Smooth muscle cell (in vitro differentiated cells): ENCODE measurements around the gene AK2. TPM values are rescaled to one million over a fixed set of nuclear protein-coding genes. Genes with fewer than 3 reads are reported as not detected.

Experiments used
- DNase-seq: peaks from one replicate; lab custom pipeline; 2025; ENCODE audit not compliant: unreplicated experiment; lab: John Stamatoyannopoulos, UW
- H2AFZ ChIP-seq: fragments of 200-600 bp; sonication (generic); 2 replicates; pipeline ENCODE4 v1.6.0; 2016; ENCODE audit warnings: antibody characterized with exemption, low read depth, mild to moderate bottlenecking
- H3F3A ChIP-seq: fragments of 200-600 bp; sonication (generic); 2 replicates; pipeline ENCODE4 v1.6.0; 2017; ENCODE audit warnings: antibody characterized with exemption, low read depth
- H3K27ac ChIP-seq: fragments of 200-600 bp; sonication (generic); 2 replicates; pipeline ENCODE4 v1.5.1; 2016; ENCODE audit warnings: low read depth, mild to moderate bottlenecking
- H3K27me3 ChIP-seq: fragments of 200-600 bp; sonication (generic); 2 replicates; pipeline ENCODE4 v1.6.1; 2016; ENCODE audit warnings: low read depth, mild to moderate bottlenecking
- H3K36me3 ChIP-seq: fragments of 200-600 bp; sonication (generic); 2 replicates; pipeline ENCODE4 v1.5.1; 2016; ENCODE audit warnings: low read depth
- H3K4me1 ChIP-seq: fragments of 200-600 bp; sonication (generic); 2 replicates; pipeline ENCODE4 v1.5.1; 2016; ENCODE audit warnings: low read depth
- H3K4me2 ChIP-seq: fragments of 200-600 bp; sonication (generic); 2 replicates; pipeline ENCODE4 v1.6.0; 2016; ENCODE audit warnings: mild to moderate bottlenecking
- H3K4me3 ChIP-seq: fragments of 200-600 bp; sonication (generic); 2 replicates; pipeline ENCODE4 v1.5.1; 2016; ENCODE audit warnings: mild to moderate bottlenecking
- H3K79me2 ChIP-seq: fragments of 200-600 bp; sonication (generic); 2 replicates; pipeline ENCODE4 v1.6.0; 2016; ENCODE audit warnings: low read depth, mild to moderate bottlenecking
- H3K9ac ChIP-seq: fragments of 200-600 bp; sonication (generic); 2 replicates; pipeline ENCODE4 v1.6.0; 2016; ENCODE audit warnings: low read depth
- H3K9me3 ChIP-seq: fragments of 200-600 bp; sonication (generic); replicated peaks from 2 replicates; pipeline ENCODE4 v1.5.1; 2016; ENCODE audit warnings: low read depth
- H4K20me1 ChIP-seq: fragments of 200-600 bp; sonication (generic); 2 replicates; pipeline ENCODE4 v1.6.0; 2016; ENCODE audit warnings: low read depth
- CTCF ChIP-seq: fragments of 200-600 bp; sonication (generic); IDR thresholded peaks from 2 replicates; pipeline ENCODE4 v1.5.1; 2017; ENCODE audit warnings: borderline replicate concordance, mild to moderate bottlenecking, antibody characterized with exemption; ENCODE audit not compliant: insufficient read depth, poor library complexity, severe bottlenecking
- WGBS: methylation state at CpG from one replicate; pipeline ENCODE4 v1.1.7; 2016; ENCODE audit warnings: low lambda C conversion rate; 5-methylcytosine and 5-hydroxymethylcytosine counted together
- polyA plus RNA-seq: library from polyadenylated mRNA; unstranded; fragments of >200 nt; fragmentation: Nextera tagmentation; extraction: Ambion mirVana; gene quantifications from 2 replicates; pipeline ENCODE4 v1.2.1, GENCODE V29; 2016
- total RNA-seq: library from RNA; depleted of rRNA; stranded (reverse); fragments of >200 nt; gene quantifications from 2 replicates; pipeline ENCODE4 v1.2.3, GENCODE V29; 2014

Gene AK2
- total and polyA plus RNA-seq, 2 experiments from 2014 or later, result 89.8 to 121 TPM

- no peaks in the 10 kb centered on the region for H3K36me3 ChIP-seq
- no peaks in the 10 kb centered on the region for H3K79me2 ChIP-seq
- H3K4me2 ChIP-seq, result peak overlapping the region; percentile 49
- no peak overlapping the region for H3K4me3 ChIP-seq
- H3K27ac ChIP-seq, result peak overlapping the region; percentile 71
- H3K9ac ChIP-seq, result no peak overlapping the region
- TF ChIP-seq CTCF, result no peak
- H3F3A ChIP-seq, result no peaks in the 10 kb centered on the region
- H3K4me1 ChIP-seq, result peaks cover 3% of the 10 kb centered on the region
- no peaks in the 10 kb centered on the region for H4K20me1 ChIP-seq
- H2AFZ ChIP-seq, result no peak overlapping the region
- WGBS, result 67% methylated on average over 7 of the region's 7 CpGs
- H3K9me3 ChIP-seq, result no peaks in the 10 kb centered on the region
- DNase-seq, result peak; percentile 20
- H3K27me3 ChIP-seq, result no peaks in the 10 kb centered on the region
Measured at GRCh38 chr1:32992489-32993323, 44.0 kb downstream of the AK2 start.

DNA sequence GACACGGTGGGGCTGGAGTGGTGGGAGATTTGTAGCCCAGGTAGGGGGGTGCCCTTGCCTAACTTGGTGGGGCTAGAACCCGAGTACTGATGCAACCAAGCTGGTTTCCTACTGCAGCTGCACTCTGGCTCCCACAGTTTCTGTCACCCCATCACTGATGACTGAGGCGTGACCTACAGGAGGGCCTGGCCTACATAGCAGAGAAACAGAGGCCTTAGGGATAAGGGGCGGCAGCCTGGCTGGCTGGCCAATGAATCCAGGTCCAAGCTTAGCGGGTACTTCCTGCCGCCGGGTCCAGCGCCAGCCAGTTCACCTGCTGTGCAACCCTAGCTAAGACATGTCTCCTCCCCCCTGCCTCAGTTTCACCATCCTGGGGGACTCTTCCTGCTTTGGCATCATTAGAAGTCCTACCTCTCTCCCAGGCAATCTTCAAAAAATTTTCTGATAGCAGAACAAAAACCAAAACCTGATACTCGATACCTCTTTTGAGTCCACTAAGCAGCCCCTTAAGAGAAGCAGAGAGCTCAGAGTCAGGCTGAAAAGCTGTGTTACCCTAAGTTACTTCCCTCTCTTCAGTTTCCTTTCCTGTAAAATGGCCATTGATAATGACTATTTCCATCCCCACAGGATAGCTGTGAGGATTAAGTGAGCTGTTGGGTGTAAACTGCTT lies 44.7 kb downstream of the AK2 start:
- H3K27ac ChIP-seq, result peak overlapping the region; percentile 48
- H3F3A ChIP-seq, result no peaks in the 10 kb centered on the region
- H3K4me2 ChIP-seq, result peak overlapping the region; percentile 49
- no peak for DNase-seq
- H3K9me3 ChIP-seq, result no peaks in the 10 kb centered on the region
- no peaks in the 10 kb centered on the region for H3K79me2 ChIP-seq
- H3K27me3 ChIP-seq, result no peaks in the 10 kb centered on the region
- peaks cover 3% of the 10 kb centered on the region for H3K4me1 ChIP-seq
- no peak overlapping the region for H3K4me3 ChIP-seq
- 89% methylated on average over 9 of the region's 9 CpGs for WGBS
- no peak overlapping the region for H2AFZ ChIP-seq
- no peaks in the 10 kb centered on the region for H3K36me3 ChIP-seq
- no peaks in the 10 kb centered on the region for H4K20me1 ChIP-seq
- H3K9ac ChIP-seq, result no peak overlapping the region
- TF ChIP-seq CTCF, result no peak

DNA sequence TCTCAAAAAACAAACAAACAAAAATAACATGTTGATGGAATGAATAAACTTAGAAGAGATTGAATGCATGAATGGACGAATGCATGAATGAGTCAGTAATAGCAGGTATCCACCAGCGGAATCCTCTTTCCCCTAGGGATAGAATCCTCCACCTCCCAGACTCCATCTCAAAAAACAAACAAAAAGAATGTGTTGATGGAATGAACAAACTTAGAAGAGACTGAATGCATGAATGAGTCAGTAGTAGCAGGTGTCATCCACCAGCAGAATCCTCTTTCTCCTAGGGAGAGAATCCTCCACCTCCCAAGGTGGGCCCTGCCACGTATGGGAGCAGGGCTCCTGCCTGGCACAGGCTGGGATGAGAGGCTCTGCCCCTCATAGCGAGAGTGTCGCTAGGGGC lies 45.3 kb downstream of the AK2 start:
- no peak overlapping the region for H3K4me3 ChIP-seq
- no peak overlapping the region for H3K9ac ChIP-seq
- WGBS, result 81% methylated on average over 5 of the region's 5 CpGs
- H3K36me3 ChIP-seq, result no peaks in the 10 kb centered on the region
- no peak overlapping the region for H2AFZ ChIP-seq
- H3K4me2 ChIP-seq, result no peak overlapping the region
- H3F3A ChIP-seq, result no peaks in the 10 kb centered on the region
- DNase-seq, result no peak
- TF ChIP-seq CTCF, result no peak
- no peaks in the 10 kb centered on the region for H3K79me2 ChIP-seq
- H3K27ac ChIP-seq, result peak overlapping the region; percentile 48
- H4K20me1 ChIP-seq, result no peaks in the 10 kb centered on the region
- no peaks in the 10 kb centered on the region for H3K27me3 ChIP-seq
- H3K4me1 ChIP-seq, result peaks cover 3% of the 10 kb centered on the region
- no peaks in the 10 kb centered on the region for H3K9me3 ChIP-seq

DNA sequence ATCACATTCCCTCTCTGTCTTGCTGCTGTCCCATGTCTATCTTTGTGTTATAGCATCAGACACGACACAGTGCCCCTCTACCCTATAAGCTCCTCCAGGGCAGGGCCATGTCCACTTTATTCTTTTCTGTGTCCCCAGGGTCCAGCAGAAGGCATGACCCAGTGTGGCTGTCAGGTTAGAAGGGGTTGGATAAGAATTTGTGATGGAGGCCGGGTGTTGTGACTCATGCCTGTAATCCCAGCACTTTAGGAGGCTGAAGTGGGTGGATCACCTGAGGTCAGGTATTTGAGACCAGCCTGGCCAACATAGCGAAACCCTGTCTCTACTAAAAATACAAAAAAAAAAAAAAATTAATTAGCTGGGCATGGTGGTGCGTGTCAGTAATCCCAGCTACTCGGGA lies 45.8 kb downstream of the AK2 start:
- no peak for DNase-seq
- no peaks in the 10 kb centered on the region for H3K9me3 ChIP-seq
- H3K4me2 ChIP-seq, result no peak overlapping the region
- H3K36me3 ChIP-seq, result no peaks in the 10 kb centered on the region
- no peak overlapping the region for H2AFZ ChIP-seq
- peaks cover 3% of the 10 kb centered on the region for H3K4me1 ChIP-seq
- no peaks in the 10 kb centered on the region for H3F3A ChIP-seq
- no peaks in the 10 kb centered on the region for H3K79me2 ChIP-seq
- no peaks in the 10 kb centered on the region for H3K27me3 ChIP-seq
- no peak overlapping the region for H3K4me3 ChIP-seq
- WGBS, result 93% methylated on average over 5 of the region's 5 CpGs
- no peaks in the 10 kb centered on the region for H4K20me1 ChIP-seq
- no peak for TF ChIP-seq CTCF
- peak overlapping the region; percentile 48 for H3K27ac ChIP-seq
- H3K9ac ChIP-seq, result no peak overlapping the region
